GM19328 (cell line): ENCODE measurements around the gene LMO1.

Experiments
- ATAC-seq: cut with Tn5 transposase; IDR thresholded peaks from one replicate; pipeline ENCODE4 v1.9.1; 2021; ENCODE audit warnings: mild to moderate bottlenecking, moderate library complexity; ENCODE audit not compliant: unreplicated experiment

Gene LMO1

GRCh38 chr11:8288824-8289491 is 25.3 kb upstream of the LMO1 start:
- no peak for ATAC-seq

GRCh38 chr11:8288166-8288772 is 24.6 kb upstream of the LMO1 start:
- no peak for ATAC-seq

- no peak for ATAC-seq
Measured at GRCh38 chr11:8287703-8288102, 24.0 kb upstream of the LMO1 start.

GRCh38 chr11:8287297-8287696 is 23.6 kb upstream of the LMO1 start:
- no peak for ATAC-seq

- ATAC-seq = no peak
Measured at GRCh38 chr11:8286886-8287285, 23.2 kb upstream of the LMO1 start.

- ATAC-seq = no peak
Measured at GRCh38 chr11:8285796-8286195, 22.1 kb upstream of the LMO1 start.

- ATAC-seq = no peak
Measured at GRCh38 chr11:8285228-8285627, 21.6 kb upstream of the LMO1 start.

- no peak for ATAC-seq
Measured at GRCh38 chr11:8283465-8284230, 20.0 kb upstream of the LMO1 start.

- ATAC-seq = no peak
Measured at GRCh38 chr11:8283100-8283464, 19.4 kb upstream of the LMO1 start.

GRCh38 chr11:8282631-8283030 is 19.0 kb upstream of the LMO1 start:
- ATAC-seq = no peak

GRCh38 chr11:8281266-8281665 is 17.6 kb upstream of the LMO1 start:
- ATAC-seq = no peak

- no peak for ATAC-seq
Measured at GRCh38 chr11:8277691-8278090, 14.0 kb upstream of the LMO1 start.

GRCh38 chr11:8276528-8276927 is 12.8 kb upstream of the LMO1 start:
- ATAC-seq = no peak

- no peak for ATAC-seq
Measured at GRCh38 chr11:8273287-8273686, 9.6 kb upstream of the LMO1 start.

GRCh38 chr11:8271106-8271886 is 7.6 kb upstream of the LMO1 start:
- no peak for ATAC-seq

- no peak for ATAC-seq
Measured at GRCh38 chr11:8269636-8270035, 6.0 kb upstream of the LMO1 start.

GRCh38 chr11:8268530-8269400 is 5.1 kb upstream of the LMO1 start:
- ATAC-seq = no peak

GRCh38 chr11:8267831-8268529 is 4.3 kb upstream of the LMO1 start:
- no peak for ATAC-seq

- no peak for ATAC-seq
Measured at GRCh38 chr11:8267280-8267679, 3.6 kb upstream of the LMO1 start.
